ENCODE results near the gene CCDC186.
"Not testable (repeated sequence)": the region's sequence is repeated elsewhere in the genome, so short reads cannot be mapped to it uniquely, and the experiment has no call there.

Gene CCDC186

DNA sequence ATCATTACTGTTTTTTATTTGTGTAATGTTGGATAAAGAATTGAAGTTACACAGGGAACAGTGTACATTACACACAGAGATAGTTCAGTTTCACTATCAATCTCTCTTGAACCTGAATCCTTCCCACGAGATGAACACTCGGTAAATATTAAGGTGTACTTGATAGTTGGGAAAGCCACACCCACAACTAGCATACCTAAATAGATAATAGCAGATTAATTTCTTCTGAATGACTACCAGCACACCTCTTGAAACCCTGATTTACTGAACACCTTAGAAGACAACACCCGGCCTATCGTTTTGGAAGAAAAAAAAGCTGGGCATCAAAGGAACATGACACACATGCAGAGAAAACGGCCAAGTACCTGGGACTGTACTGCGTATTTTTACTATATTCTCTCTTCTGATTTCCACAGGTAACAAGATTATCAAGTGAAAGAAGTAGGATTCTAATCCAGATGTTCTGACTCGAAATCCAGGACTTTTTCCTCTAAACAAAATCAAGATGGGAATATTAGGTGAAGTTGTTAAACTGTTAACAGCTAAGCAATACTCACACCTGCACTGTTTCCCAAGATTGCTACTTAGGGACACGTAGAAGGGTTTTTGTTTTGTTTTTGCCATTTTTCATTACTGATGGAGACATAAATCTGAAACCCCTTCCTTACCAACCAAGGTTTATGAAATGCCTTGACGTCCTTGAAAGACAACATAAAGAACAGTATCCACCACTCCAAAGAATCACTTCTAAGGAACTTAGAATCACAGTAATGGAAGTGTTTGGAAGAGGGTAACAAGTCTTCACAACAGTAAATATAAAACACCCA is 1.0 kb downstream of the CCDC186 start:
- no peak for DNase-seq

DNA sequence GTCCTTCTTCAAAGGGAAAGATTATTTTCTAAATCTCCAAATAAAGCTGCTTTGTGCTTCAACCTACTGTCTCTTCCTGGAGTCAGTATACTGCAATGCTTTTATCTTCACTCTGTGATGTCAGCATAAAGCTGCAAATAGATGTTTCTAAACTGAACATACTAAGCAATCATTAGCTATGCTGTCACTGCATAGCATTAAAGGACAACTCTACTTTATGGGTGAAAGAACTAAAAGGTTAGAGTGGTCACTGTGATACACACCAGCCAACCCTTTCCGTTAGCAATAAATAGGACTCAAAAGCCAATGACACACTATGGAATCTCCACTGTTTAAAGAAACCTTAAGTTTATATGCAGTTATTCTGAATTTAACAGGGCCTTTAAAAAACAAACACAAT is 1.8 kb downstream of the CCDC186 start:
- DNase-seq: no peak

DNA sequence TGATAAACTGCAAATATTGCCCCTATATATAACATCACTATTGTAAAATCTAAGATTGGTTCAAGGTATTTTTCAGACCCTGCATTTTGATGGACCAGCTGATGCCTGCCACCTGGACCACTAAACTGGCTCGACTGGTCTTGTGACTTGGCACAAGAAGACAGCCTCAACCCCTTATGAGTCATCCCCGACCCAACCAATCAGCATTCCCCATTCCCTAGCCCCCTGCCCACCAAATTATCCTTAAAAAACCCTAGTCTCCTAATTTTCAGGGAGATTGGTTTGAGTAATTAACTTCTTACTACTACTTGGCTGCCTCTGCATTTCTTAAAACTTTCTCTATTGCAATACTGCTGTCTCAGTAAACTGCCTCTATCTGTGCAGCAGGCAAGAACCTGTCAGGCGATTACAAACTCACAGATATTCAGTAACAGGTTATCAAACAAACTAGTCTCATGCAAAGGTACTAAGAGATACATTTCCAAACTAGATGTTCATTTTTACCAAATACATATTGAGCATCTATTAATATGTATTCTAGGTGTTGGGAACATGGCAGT is 5.5 kb downstream of the CCDC186 start:
- no peak for DNase-seq

DNA sequence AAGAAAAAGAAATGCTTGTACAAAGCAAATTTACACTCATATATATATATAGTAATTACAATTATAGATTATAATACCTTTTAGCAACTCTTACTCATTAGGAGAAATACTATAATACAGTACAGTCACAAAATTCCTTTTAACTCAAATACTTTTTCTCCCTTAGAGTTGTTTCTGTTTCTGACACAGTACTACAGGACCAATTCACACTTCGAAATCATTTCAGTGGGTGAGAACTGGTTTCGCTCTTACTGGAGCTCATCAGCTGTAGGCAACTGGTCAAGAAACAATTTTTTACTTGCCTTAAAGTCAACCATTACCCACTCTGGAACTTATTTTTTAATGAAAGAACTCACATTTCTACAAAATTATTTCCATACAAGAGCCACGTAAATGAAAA is 6.0 kb downstream of the CCDC186 start:
- no peak for DNase-seq

DNA sequence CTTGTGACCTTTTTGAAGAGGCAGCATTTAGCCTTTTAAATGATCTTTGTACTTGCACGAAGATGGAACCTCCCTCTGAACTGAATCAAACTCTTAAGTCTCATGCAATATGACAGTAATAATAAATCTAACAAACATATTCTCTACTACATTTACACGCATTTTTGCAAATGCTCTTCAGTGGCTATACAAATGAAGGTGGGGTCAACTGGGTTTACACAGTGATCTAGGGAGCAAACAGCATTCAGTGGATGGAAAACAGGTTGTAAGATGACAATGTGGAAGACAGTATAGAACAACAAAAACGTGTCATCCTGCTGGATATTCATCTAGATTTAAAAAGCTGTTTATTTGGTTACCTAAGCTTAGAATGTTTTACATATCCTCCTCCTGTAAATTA is 7.5 kb downstream of the CCDC186 start:
- DNase-seq: no peak

DNA sequence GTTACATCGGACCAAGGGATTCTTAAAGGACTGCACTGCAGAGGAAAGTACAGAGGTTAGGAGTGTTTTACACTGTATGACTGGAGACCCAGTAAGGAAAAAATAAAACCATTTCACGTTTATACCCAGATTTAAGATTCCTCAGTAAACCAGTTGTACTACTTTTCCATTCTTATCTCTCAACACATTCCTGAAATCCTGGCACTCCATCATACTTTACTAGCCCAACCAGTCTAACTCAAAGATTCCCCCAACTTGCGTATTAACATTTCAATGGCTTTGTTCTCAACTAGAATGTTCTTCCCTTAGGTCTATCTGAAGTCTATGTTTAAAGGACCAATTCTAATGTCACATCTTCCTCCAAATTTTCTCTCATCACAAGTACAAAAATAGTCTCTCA is 8.0 kb downstream of the CCDC186 start:
- no peak for DNase-seq

DNA sequence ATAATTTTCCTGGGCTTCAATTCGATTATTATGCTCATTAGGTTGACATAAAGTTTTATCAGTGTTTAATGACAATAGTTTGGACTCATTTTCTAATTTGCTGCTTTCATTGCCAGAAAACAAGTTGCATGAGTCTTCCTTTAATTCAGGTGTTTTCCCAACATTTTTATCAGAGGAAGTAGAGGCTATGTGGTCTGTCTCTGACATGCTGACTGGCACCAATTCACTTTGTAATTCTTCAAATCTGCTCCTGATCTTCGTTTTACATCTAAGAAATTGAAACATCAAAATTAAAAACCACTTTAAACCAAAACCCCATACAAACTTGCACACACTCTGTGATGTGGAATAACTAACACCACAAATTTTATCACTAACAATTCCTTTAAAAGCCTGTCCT is 10.9 kb downstream of the CCDC186 start:
- no peak for DNase-seq

DNA sequence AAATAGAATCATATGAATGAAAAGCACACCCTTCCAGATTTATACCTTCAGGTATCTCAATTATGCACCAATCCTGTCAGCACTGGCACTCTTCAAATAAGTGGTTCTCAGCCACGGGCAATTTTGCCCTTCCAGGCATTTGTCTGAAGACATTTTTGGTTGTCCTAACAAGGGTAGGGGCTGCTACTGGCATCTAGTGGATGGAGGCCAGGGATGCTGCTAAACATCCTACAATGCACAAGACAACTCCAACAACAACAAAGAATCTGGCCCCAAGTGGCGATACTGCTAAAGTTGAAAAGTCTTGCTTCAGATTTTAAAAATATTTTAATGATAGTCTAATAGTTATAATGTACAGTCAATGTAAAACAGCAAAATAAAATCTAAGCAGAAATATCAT is 16.1 kb downstream of the CCDC186 start:
- DNase-seq: no peak

DNA sequence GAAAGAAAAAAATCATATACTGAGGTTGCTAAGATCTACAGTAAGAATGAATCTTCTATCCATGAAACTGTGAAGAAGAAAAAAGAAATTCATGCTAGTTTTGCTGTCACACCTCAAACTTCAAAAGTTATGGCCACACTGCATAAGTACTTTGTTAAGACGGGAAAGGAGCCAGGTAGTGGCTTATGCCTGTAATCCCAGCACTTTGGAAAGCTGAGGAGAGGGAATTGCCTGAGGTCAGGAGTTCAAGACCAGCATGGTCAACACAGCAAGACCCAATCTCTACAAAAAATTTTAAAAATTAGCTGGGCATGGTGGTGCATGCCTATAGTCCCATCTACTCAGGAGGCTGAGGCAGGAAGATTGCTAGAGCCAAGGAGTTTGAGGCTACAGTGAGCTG is 22.1 kb downstream of the CCDC186 start:
- DNase-seq: no peak

DNA sequence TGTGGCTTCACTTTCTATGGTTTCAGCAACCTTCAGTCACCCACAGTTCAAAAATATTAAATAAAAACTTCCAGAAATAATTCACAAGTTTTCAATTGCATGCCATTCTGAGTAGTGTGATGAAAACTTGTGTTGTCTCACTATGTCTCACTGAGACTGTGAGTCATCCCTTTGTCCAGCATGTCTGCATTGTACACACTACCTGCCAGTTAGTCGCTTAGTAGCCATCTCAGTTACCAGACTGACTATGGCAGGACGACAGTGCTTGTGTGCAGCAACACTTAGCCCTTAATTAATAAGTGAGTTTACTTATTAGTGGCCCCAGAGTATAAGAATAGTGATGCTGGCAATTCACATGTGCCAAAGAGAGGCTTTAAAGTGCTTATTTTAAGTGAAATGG is 22.5 kb downstream of the CCDC186 start:
- no peak for DNase-seq

DNA sequence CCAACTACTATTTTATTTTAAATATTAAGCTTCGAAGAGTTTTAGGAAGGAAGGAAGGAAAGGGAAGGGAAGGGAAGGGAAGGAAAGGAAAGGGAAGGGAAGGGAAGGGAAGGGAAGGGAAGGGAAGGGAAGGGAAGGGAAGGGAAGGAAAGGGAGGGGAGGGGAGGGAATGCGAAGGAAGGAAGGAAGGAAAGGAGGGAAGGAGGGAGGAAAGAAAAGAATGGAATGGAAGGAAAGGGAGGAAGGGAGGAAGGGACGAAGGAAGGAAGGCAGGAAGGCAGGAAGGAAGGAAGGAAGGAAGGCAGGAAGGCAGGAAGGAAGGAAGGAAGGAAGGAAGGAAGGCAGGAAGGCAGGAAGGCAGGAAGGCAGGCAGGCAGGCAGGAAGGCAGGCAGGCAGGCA is 24.5 kb downstream of the CCDC186 start:
- DNase-seq: not testable (repeated sequence)

DNA sequence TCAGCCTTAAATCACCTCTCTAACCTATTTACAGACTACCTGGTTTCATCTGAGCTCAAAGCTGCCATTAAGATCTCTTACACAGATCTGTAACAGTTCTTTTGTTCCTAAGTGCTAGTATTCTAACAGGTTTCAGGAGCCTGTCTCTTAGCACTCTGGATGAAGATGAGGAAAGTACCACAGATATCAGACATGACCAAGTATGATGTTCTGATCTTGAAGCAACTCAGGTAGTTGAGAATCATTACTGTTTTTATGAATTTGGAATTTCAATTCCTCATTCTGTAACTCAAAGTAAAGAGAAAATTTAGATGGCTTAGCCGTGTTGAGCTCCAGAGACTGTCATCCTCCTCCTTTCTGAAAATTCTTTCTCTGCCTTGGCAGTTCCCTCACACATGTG is 30.8 kb downstream of the CCDC186 start:
- no peak for DNase-seq

DNA sequence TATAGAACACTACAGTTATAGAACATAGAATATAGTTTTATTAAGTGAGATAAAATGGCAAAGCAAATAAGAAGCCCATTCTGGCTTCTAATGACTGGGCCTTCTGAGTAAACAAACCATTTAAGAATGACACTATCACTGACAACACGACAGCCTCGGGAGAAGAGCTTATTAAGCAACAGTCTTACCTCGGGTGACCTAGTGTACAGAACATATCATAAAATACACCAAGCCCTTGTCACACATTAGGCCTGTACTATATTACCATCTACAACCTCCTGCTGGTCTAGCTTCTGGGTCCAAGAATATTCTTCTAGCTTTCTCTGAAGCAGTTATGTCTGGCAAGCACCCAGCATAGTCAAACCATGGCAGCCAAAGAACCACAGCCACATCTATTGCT is 32.0 kb downstream of the CCDC186 start:
- DNase-seq: no peak

DNA sequence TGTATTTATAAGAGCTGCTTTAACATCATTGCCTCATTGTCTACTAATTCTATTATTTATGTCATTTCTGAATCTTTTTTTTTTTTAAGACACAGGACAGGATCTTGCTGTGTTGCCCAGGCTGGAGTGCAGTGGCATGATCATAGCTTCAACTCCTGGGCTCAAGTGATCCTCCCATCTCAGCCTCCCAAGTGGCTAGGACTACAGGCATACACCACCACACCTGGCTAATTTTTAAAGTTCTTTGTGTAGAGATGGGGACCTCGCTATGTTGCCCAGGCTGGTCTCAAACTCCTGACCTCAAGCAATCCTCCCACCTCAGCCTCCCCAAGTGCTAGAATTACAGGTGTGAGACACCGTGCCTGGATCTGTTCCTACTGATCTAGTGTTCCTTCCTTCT is 33.2 kb downstream of the CCDC186 start:
- not testable (repeated sequence) for DNase-seq

DNA sequence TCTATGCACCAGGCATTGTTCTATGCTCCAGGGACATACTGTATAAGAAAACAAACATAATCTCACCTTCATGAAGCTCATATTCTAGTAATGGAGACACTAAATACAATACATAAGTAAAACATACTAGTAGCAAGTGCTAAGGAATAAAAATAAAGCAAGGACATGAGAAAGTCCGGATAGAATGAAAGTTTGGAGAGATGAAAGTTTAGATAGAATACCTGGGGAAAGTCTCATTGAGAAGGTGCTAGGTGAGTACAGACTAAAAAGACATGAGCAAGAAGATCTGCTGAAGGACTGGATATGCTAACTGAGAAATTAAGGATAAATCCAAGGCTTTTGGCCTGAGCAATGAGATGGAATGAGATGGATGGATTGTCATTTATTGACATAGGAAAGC is 34.0 kb downstream of the CCDC186 start:
- DNase-seq: no peak

DNA sequence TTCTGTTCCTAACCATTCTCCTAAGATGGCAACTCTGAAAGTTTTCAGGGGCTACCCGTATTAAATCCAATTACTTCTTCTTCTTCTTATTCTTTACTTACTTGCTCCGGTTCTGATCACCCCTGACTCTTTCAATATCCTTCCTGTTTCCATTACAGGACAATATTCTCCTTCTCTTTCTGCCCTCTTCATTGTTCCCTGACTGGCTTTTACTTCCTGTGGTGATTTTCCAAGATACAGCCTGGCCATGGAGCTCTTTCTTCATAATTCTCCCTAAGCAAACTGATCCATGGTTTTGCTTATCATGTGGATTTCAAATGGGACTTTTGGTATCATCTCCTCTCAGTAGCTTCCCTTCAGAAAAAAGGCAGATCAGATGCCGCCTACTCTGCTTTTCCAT is 35.4 kb downstream of the CCDC186 start:
- no peak for DNase-seq

DNA sequence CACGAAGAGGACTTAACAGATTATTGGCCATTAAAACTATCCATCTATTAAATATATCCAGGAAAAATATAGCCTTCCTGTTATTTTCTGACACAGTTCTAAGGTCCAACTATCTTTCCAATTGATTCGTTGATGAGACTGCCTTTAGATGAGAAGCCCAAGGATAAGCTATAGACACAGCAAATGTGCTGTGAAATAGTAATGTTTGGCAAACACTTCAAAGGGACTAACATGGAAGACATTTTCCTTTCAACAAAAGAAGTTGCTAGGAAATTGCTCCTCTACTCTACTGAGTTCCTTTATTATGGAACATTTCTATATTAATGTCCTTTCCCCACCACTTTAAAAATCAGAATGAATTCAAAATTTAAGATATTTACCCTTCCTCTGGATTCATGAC is 38.5 kb downstream of the CCDC186 start:
- no peak for DNase-seq

DNA sequence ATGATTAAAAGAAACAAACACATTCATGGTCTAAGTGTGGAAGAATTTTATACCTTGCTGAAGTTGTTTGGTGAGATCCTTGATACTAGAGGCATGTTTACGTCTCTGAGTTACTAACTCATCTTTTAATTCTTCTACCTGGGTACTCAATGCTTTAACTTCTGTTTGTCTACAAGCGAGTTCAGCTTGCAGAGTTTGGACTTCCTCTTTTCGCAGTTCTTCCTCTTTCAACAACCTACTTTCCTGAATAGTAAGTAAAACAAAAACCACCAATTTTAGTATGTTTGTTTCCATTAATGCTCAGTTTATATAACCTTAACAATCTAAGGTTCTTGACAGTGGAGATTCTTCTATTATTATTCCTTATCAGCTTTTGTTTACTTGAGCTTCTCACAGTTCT is 42.9 kb downstream of the CCDC186 start:
- DNase-seq: no peak

DNA sequence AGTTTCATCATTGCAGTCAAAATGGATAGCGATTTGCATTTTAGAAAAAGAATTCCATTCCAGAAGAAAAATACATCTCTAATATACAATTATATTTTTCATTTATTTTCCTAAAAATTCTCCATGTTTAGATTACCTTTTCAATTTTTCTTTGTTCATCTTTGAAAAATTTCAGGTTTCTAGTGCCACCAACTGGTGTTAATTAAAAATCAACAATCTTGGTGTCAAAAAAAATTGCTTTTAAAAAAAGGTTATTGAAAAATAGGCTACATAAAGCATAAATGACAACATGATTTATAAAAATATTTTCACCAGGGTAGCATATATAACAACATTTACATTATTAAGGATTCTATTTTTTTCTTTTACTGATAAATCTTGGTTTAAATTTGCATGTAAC is 53.0 kb downstream of the CCDC186 start:
- DNase-seq: no peak

DNA sequence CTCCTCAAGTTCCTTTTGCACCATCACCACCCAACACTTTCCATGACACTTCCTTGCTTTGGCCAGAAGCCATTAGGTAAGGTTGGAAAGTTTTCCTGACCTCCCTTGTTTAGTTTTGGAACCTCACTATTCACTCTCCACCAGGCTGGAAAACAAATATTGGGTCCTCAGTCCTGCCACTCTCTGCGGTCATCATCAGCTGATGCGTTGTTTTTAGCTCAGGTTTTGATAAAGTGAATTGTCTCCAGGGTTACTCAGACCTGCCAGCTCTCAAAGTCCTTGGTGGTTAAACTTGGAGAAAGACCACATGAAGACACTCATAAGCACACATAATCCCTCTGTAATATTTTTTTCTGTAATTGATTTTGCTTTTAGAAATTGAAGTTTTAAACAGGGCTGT is 55.5 kb downstream of the CCDC186 start:
- DNase-seq: no peak

DNA sequence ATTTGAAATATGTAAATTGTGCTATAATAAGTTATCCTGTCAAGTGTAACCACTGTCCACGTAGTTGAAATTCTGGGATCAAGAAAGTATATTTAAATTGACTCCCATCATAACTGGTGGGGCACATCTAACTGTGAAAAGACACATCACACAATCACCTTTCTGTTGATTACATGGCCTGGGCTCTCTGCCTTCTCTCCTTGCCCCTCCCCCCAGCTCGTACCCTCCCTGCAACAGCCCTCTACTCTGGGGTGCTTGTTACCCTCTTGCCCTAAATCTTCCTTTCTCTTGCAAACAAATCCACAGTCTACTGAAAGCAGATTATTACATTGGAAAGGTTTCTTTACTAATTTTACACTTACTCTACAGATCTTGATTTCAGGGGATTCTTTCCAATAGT is 56.3 kb downstream of the CCDC186 start:
- DNase-seq: no peak

DNA sequence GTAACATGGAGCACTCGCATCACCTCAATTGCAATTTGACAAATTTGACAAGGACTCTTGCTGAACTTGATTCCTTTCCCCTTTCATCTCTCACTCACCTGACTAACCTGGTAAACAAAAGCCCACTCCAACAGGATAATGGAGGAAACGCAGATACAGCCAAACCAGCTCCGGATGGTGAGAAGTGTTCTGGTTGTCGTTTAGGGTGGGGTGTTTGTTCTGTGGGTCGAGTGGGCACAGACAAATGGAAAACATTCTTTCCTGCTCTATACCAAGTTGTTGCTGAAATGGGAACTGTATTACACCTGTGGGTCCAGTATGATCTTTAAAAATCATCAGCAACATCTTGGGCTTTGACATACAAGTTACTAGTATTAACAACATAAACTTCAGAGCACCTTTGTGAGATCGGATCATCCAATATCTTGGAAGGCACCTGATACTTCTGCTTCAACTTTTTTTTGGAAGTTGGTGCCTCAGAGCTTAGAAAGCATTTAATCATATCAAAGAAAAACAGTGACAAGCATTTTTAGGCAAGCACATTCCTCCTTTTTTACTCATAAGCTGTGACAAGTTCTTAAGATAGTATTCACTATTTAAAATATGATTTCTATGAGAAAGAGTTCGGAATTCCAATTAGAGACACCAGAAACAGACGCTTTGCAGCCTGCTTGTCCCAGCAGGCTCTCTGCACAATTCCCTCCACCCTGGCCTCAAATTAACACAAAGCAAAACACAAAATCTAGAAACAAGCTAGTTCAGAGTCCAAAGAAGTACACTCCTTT is 58.1 kb downstream of the CCDC186 start:
- no peak for DNase-seq

DNA sequence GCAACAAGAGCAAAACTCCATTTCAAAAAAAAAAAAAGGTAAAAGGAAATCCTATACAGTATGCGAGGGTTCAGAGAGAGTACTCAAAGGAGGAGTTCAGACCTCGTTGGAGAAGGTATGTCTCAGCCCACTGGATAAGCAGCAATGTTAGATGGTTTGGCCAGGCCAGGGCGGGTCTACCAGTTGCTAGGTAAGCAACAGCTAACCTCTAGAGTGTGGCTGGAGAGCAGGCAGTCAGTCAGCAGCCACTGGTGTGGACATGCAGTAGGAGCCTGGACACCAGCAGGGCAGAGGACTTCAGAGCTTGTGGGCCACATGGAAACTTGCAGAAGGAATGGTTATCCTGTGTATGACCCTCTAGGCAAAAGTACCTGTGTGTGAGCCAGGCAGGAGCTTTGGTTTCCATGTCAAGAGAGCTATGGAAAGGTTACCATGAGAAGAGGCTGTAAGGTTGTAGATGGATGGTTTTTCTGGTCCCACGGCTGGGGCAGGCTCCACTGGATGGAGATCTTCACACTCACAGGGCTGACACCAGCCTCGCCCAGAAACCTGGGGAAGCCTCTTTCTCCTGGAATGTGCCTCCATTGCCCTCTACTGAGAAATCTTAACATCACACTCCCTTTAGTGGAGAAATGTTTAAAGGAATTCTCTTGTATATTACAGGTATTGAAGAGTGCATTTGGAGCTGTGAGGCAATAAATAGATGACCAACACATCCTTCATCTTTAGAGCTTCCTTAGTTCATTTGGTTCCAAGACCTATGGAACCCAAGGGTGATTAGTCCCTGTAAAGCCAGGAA is 63.6 kb downstream of the CCDC186 start:
- no peak for DNase-seq

Data from NCI-H524 treated with DMSO at 0.1 percent for 48 hours (cell line).